H9 (cell line): Measurements from ENCODE around the gene MAP3K9. TPM values are rescaled to one million over a fixed set of nuclear protein-coding genes. Genes with fewer than 3 reads are reported as not detected.

ENCODE experiments used
- DNase-seq: peaks from one replicate; pipeline ENCODE4 v3.0.0-alpha.2; 2017
- H2AFZ ChIP-seq: one replicate; pipeline ENCODE4 v1.6.1; 2013; ENCODE audit warnings: mild to moderate bottlenecking, low read length, control low read depth, moderate library complexity
- H2AK5ac ChIP-seq: 2 replicates; pipeline ENCODE4 v1.6.1; 2013; ENCODE audit warnings: low read length, control low read depth, mixed read lengths; ENCODE audit not compliant: insufficient read length
- H2BK120ac ChIP-seq: one replicate; pipeline ENCODE4 v1.6.1; 2013; ENCODE audit warnings: low read depth, mild to moderate bottlenecking, low read length, control low read depth, inconsistent platforms; ENCODE audit not compliant: poor library complexity, severe bottlenecking
- H2BK12ac ChIP-seq: 2 replicates; pipeline ENCODE4 v1.6.1; 2013; ENCODE audit warnings: low read length, control low read depth, mixed read lengths, low read depth; ENCODE audit not compliant: insufficient read length
- H2BK15ac ChIP-seq: 2 replicates; pipeline ENCODE4 v1.6.1; 2013; ENCODE audit warnings: low read depth, low read length, control low read depth
- H2BK20ac ChIP-seq: one replicate; pipeline ENCODE4 v1.6.1; 2013; ENCODE audit warnings: low read depth, mild to moderate bottlenecking, low read length, control low read depth, inconsistent platforms; ENCODE audit not compliant: poor library complexity, severe bottlenecking
- H2BK5ac ChIP-seq: 2 replicates; pipeline ENCODE4 v1.6.1; 2013; ENCODE audit warnings: low read length, control low read depth, mixed read lengths; ENCODE audit not compliant: insufficient read length
- H3K14ac ChIP-seq: 2 replicates; pipeline ENCODE4 v1.6.1; 2013; ENCODE audit warnings: low read length, control low read depth; ENCODE audit not compliant: insufficient read depth
- H3K18ac ChIP-seq: 2 replicates; pipeline ENCODE4 v1.6.1; 2013; ENCODE audit warnings: low read depth, mild to moderate bottlenecking, mixed read lengths, low read length, control low read depth; ENCODE audit not compliant: insufficient read length
- H3K23ac ChIP-seq: 2 replicates; pipeline ENCODE4 v1.6.1; 2013; ENCODE audit warnings: low read length, control low read depth, mixed read lengths, low read depth; ENCODE audit not compliant: insufficient read length
- H3K23me2 ChIP-seq: 2 replicates; pipeline ENCODE4 v1.6.1; 2013; ENCODE audit warnings: low read depth, mild to moderate bottlenecking, mixed read lengths, low read length, control low read depth; ENCODE audit not compliant: insufficient read length, poor library complexity, severe bottlenecking
- H3K27ac ChIP-seq: 2 replicates; pipeline ENCODE4 v1.5.1; 2013; ENCODE audit warnings: low read length, control low read depth, mixed read lengths, low read depth; ENCODE audit not compliant: insufficient read length
- H3K27me3 ChIP-seq: 2 replicates; pipeline ENCODE4 v1.6.1; 2013; ENCODE audit warnings: low read length, control low read depth, inconsistent platforms; ENCODE audit not compliant: insufficient read depth
- H3K4ac ChIP-seq: 2 replicates; pipeline ENCODE4 v1.6.1; 2013; ENCODE audit warnings: low read depth, mild to moderate bottlenecking, control low read depth, inconsistent platforms, low read length, moderate library complexity
- H3K4me1 ChIP-seq: 2 replicates; pipeline ENCODE4 v1.6.1; 2013; ENCODE audit warnings: low read length, control low read depth, inconsistent platforms; ENCODE audit not compliant: insufficient read depth
- H3K4me2 ChIP-seq: 2 replicates; pipeline ENCODE4 v1.6.1; 2013; ENCODE audit warnings: low read length, control low read depth, mixed read lengths; ENCODE audit not compliant: insufficient read length, insufficient read depth
- H3K56ac ChIP-seq: 2 replicates; pipeline ENCODE4 v1.6.1; 2013; ENCODE audit warnings: low read depth, mild to moderate bottlenecking, mixed read lengths, low read length, control low read depth; ENCODE audit not compliant: insufficient read length
- H3K79me1 ChIP-seq: 2 replicates; pipeline ENCODE4 v1.6.1; 2013; ENCODE audit warnings: low read depth, mild to moderate bottlenecking, moderate library complexity, low read length, control low read depth, inconsistent platforms; ENCODE audit not compliant: insufficient read depth, poor library complexity, severe bottlenecking
- H3K79me2 ChIP-seq: 2 replicates; pipeline ENCODE4 v1.6.1; 2013; ENCODE audit warnings: low read length, control low read depth, inconsistent platforms; ENCODE audit not compliant: insufficient read depth
- H3K9ac ChIP-seq: 2 replicates; pipeline ENCODE4 v1.6.1; 2013; ENCODE audit warnings: low read length, control low read depth, mixed read lengths; ENCODE audit not compliant: insufficient read length; ENCODE audit errors: extremely low read depth
- H3K9me3 ChIP-seq: one replicate; pipeline ENCODE4 v1.6.1; 2013; ENCODE audit warnings: low read depth, low read length, inconsistent platforms; ENCODE audit not compliant: control insufficient read depth
- H3T11ph ChIP-seq: one replicate; pipeline ENCODE4 v1.6.1; 2013; ENCODE audit warnings: mild to moderate bottlenecking, low read length, control low read depth, inconsistent platforms
- H4K20me1 ChIP-seq: one replicate; pipeline ENCODE4 v1.6.1; 2013; ENCODE audit not compliant: control insufficient read depth, insufficient read length, insufficient read depth
- H4K5ac ChIP-seq: 2 replicates; pipeline ENCODE4 v1.6.1; 2013; ENCODE audit warnings: low read depth, mild to moderate bottlenecking, mixed read lengths, low read length, control low read depth; ENCODE audit not compliant: insufficient read length
- H4K8ac ChIP-seq: replicated peaks from 2 replicates; pipeline ENCODE4 v1.6.1; 2013; ENCODE audit warnings: low read length, control low read depth, mixed read lengths, low read depth; ENCODE audit not compliant: insufficient read length
- H4K91ac ChIP-seq: 2 replicates; pipeline ENCODE4 v1.6.1; 2013; ENCODE audit warnings: low read depth, mild to moderate bottlenecking, moderate library complexity, mixed read lengths, low read length, control low read depth; ENCODE audit not compliant: insufficient read length
- H3K27ac Mint-ChIP-seq, 3 experiments: 2 replicates in 2 of 3; 3 replicates in 1 of 3; pipeline ENCODE4 v1.8.0; 2020 to 2021; ENCODE audit warnings: mixed read lengths in 3 of 3, mild to moderate bottlenecking in 1 of 3, moderate library complexity in 1 of 3
- H3K27me3 Mint-ChIP-seq: 2 replicates; pipeline ENCODE4 v1.8.0; 2021; ENCODE audit warnings: low read depth, mild to moderate bottlenecking, moderate library complexity, mixed read lengths
- H3K36me3 Mint-ChIP-seq, 3 experiments: 2 replicates in 2 of 3; 3 replicates in 1 of 3; pipeline ENCODE4 v1.8.0; 2020 to 2021; ENCODE audit warnings: low read depth in 3 of 3, mixed read lengths in 3 of 3; ENCODE audit not compliant: insufficient read depth in 1 of 3
- H3K4me1 Mint-ChIP-seq, 2 experiments: 2 replicates each; pipeline ENCODE4 v1.8.0; 2020; ENCODE audit warnings: mixed read lengths in 2 of 2
- H3K4me3 Mint-ChIP-seq, 2 experiments: 2 replicates in 1 of 2; 3 replicates in 1 of 2; pipeline ENCODE4 v1.8.0; 2020 to 2021; ENCODE audit warnings: mild to moderate bottlenecking in 2 of 2, mixed read lengths in 2 of 2, moderate library complexity in 1 of 2
- H3K9me3 Mint-ChIP-seq, 2 experiments: 2 replicates in 1 of 2; 3 replicates in 1 of 2; pipeline ENCODE4 v1.8.0; 2020; ENCODE audit warnings: mild to moderate bottlenecking in 2 of 2, mixed read lengths in 2 of 2, moderate library complexity in 1 of 2
- WGBS: extraction: QIAGEN DNeasy Blood & Tissue Kit; methylation state at CpG from one replicate; pipeline ENCODE4 v1.1.7; 2013; ENCODE audit warnings: missing lambda C conversion rate, low lambda C conversion rate, mixed read lengths; ENCODE audit not compliant: insufficient read length; ENCODE audit errors: extremely low coverage; 5-methylcytosine and 5-hydroxymethylcytosine counted together
- total RNA-seq: library from RNA; stranded (reverse); gene quantifications from 2 replicates; pipeline ENCODE4 v1.2.1, GENCODE V29; 2021
- TF ChIP-seq, protein P1 (sequence below): fragments of 200-600 bp; sonication (generic); conservative IDR thresholded peaks from 3 replicates; pipeline ENCODE4 v1.8.0; 2021; ENCODE audit warnings: antibody characterized with exemption, mild to moderate bottlenecking

MAP3K9 gene
- total RNA-seq, 1 experiment from 2014 or later: 20.0 TPM

DNA sequence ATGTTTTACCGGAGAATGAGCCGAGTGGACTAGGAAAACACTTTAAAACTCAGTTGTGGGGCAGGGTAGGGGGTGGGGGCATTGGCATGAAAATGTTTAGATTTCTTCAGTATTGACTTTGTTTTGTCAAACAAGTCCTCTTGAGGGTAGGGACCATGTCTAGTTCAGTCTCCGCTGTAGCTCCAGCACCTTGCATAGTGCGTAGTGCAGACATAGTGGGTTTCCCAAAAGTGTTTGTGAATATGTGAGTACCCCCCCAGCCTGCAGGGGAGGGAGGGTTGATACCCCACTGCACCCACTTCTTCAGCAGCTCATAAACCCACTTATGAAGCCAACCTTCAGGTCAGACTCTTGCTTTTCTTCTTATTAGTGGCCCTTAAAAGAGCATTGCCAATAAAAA, 96.2 kb downstream of the MAP3K9 start:
- H4K20me1 ChIP-seq: no peaks in the 10 kb centered on the region
- H3K23ac ChIP-seq: no peak overlapping the region
- Mint-ChIP-seq H3K27me3 (no peaks in the 10 kb centered on the region; the same call in 1 of the 2 replicates), H3K36me3 (peaks cover 0 to 5% (median 2%) of the 10 kb centered on the region in 3 experiments; a peak in 2 of 7 replicates), H3K9me3 (0 out of 5 replicates have a peak, but pooled peaks cover 0 to 4% of the 10 kb centered on the region in 2 experiments), H3K4me1 (peaks cover 55% of the 10 kb centered on the region in 2 experiments), H3K4me3 (no peak overlapping the region; a peak in 1 of 5 replicates), H3K27ac (peak overlapping the region; percentile 52 to 58 (median 54); a peak in 3 of 7 replicates)
- H2BK5ac ChIP-seq: no peak overlapping the region
- H3K27me3 ChIP-seq: no peaks in the 10 kb centered on the region
- no peak overlapping the region for H3K9ac ChIP-seq
- TF ChIP-seq, protein P1, sequence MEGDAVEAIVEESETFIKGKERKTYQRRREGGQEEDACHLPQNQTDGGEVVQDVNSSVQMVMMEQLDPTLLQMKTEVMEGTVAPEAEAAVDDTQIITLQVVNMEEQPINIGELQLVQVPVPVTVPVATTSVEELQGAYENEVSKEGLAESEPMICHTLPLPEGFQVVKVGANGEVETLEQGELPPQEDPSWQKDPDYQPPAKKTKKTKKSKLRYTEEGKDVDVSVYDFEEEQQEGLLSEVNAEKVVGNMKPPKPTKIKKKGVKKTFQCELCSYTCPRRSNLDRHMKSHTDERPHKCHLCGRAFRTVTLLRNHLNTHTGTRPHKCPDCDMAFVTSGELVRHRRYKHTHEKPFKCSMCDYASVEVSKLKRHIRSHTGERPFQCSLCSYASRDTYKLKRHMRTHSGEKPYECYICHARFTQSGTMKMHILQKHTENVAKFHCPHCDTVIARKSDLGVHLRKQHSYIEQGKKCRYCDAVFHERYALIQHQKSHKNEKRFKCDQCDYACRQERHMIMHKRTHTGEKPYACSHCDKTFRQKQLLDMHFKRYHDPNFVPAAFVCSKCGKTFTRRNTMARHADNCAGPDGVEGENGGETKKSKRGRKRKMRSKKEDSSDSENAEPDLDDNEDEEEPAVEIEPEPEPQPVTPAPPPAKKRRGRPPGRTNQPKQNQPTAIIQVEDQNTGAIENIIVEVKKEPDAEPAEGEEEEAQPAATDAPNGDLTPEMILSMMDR: no peak
- no peaks in the 10 kb centered on the region for H3K79me1 ChIP-seq
- no peaks in the 10 kb centered on the region for H3K9me3 ChIP-seq
- DNase-seq: no peak
- no peak overlapping the region for H3K56ac ChIP-seq
- H4K5ac ChIP-seq: no peak overlapping the region
- no peaks in the 10 kb centered on the region for H3K23me2 ChIP-seq
- no peak overlapping the region for H3K14ac ChIP-seq
- H3T11ph ChIP-seq: no peak overlapping the region
- H2AK5ac ChIP-seq: no peak overlapping the region
- no peak overlapping the region for H2BK120ac ChIP-seq
- WGBS: no CpG with 5 or more reads among the region's 4 CpGs
- no peak overlapping the region for H2AFZ ChIP-seq
- H3K18ac ChIP-seq: no peak overlapping the region
- H2BK20ac ChIP-seq: no peak overlapping the region
- no peak overlapping the region for H3K27ac ChIP-seq
- no peaks in the 10 kb centered on the region for H3K79me2 ChIP-seq
- no peak overlapping the region for H3K4me2 ChIP-seq
- no peak overlapping the region for H4K91ac ChIP-seq
- H4K8ac ChIP-seq: no peak overlapping the region
- H3K4ac ChIP-seq: no peak overlapping the region
- no peak overlapping the region for H2BK12ac ChIP-seq
- H3K4me1 ChIP-seq: peaks cover 12% of the 10 kb centered on the region
- no peak overlapping the region for H2BK15ac ChIP-seq
